Hepatic stellate cell (primary cell): ENCODE data around the gene OVCA2.

Experiments used
- DNase-seq: peaks from one replicate; pipeline ENCODE4 v3.0.0; 2011; ENCODE audit warnings: low spot score

OVCA2 gene

DNA sequence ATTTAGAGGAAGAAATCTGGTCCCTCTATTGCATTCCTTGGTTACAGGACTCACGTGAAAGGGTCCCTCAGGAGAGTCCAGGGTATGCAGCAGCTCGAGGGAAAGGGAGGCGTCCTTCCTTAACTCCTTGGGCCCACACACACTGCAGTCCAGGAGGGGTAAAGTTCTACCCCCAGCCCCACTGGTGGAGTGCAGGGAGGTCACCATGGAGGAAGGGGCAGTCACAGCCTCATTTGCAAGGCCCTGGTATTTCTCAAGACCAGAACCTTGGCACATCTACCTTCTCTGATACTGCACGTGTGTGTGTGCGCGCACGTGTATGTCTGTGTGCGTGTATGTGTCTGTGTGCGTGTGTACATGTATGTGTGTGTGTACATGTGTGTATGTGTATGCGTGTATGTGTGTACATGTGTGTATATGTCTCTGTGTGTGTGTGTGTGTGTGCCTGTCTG lies 24.2 kb downstream of the OVCA2 start:
- DNase-seq: no peak

DNA sequence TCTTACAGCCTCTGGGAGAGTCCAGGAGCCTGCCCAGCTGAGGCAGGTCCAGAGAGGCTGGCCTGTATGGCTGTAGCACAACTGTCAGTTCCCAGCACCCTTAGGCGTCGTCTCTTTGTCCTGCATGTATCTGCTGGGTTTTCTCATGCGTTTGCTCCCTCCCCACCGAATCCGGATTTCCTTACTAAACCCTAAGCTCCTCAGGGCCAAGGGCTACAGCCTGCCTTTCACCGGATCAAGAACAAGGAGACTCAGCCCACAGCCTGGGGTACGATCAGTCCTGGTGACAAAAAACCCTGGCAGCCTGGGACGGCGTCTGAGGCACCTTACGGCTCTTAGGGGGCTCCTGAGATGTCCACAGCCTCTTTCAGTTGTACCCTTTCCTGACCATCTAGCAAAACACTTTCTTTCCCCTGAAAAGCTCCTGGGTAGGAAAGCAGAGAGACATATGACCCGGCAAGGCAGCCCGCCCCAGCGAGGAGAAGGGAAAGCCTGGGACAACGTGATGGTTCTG lies 25.3 kb downstream of the OVCA2 start:
- no peak for DNase-seq

DNA sequence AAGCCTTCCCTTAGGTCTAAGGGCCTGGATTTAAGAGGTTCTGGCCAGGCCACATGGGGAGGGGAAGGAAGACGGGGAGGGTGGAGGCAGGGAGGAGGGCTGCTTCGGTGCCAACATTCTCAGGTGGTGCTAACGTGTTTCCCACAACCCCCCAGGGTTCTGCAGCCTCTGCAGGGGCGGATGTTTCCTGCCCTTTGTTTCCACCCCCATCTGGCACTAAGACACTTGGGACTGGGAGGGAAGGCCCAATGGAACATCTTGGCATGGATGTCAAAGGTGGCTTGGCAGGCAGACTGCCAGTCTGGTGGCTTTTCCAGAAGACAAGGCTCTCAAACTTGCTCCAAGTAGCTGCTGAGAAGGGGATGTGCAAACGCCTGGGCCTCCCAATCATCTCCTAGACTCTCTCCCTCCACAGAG lies 25.8 kb downstream of the OVCA2 start:
- no peak for DNase-seq

DNA sequence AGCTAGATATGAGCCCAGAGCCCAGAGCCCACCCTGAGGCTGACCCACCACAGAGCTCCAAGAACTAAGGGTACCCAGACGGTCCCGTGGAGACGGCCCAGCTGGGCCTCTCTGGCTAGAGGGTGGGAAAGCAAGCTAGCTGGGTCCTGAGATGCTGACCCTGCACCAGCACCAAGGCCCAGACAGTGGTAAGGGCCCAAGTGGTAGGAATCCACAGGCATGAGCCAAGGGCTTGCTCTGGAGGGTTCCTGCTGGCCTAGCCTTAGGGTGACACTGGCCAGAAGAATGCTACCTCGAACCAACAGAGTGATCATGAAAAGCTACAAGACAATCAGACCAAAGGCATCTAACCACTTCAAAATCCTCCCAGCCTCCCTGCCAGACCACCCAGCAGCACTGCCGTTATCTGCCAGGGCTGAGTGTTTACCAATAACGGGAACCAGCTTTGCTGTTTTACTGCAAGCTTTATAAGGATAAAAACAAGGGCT lies 26.3 kb downstream of the OVCA2 start:
- DNase-seq: peak; percentile 80

DNA sequence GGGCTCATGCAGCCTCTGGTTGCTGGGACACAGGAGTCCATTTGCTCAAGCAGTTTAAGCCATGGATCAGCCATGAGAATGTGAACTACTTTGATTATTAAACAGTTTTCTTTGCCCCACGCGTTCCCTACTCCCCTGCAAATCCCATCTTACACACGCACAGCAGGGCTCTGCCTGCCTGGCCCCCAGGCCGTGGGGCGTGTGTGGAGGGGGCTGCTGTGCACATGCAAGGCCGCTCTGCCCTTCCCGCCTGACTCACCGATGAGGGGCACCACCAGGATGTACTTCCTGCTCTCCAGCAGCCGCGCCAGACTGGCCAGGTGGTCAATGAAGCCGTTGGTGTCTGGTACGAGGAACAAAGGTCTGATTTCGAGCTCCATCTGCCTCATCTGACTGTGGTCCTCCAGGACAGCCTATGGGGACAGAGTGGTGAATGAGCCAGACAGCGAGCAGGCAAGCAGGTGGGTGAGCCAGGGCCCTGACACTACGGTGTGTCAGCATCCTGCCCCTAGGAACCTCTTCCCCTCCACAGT lies 26.8 kb downstream of the OVCA2 start:
- DNase-seq: no peak

DNA sequence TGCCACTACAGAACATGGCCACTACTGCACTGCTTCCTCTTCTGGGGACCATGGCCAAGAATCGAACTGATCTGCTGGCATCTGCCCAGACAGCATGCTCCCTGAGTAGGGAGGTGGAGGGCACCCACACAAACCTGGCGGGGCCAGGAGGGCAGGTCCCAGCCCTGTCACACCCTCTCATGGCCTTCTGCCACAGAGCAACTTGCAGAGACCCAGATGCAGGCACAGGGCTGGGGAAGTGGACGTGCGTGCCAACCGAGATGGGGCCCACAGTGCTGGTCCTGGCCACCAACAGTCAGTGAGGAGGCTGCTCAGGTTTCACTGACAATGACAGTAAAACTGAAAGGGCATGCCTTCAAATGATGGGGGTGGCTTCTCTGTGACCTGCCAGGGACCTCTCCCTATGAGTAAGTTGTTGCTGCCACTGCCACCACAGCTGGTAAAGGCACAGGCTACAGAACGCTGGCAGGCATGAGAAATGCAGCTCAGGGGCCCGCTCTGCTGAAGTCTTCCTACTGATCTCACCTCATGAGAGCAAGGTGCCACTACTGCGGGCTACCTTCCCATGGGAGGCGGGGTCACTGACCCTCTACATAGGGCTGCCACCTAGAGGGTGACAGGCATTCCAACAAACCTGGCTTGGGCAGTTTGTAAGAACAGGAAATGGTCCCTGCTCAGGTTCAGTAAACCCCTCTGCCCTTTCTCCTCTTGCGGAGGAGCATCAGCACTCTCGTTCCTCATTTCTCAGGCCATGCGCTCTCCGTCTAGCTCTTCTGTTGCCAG lies 28.6 kb downstream of the OVCA2 start:
- no peak for DNase-seq

DNA sequence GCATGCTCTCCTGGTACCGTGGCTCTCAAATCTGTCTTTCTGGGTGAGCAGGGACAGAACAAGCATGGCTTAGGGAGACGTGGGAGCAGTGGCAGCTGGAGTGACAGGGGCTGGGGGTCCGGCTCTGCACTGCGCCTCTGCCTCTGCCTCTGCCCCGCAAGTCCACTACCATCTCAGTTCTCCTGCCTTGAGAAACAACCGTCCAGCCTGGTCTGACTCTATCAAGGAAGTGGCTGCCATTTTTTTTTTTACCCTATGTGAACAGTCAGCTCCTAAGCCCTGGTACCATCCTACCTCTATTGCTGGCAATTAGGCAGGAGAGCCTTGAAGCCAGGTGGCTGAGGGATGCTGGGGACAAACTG lies 29.2 kb downstream of the OVCA2 start:
- no peak for DNase-seq

DNA sequence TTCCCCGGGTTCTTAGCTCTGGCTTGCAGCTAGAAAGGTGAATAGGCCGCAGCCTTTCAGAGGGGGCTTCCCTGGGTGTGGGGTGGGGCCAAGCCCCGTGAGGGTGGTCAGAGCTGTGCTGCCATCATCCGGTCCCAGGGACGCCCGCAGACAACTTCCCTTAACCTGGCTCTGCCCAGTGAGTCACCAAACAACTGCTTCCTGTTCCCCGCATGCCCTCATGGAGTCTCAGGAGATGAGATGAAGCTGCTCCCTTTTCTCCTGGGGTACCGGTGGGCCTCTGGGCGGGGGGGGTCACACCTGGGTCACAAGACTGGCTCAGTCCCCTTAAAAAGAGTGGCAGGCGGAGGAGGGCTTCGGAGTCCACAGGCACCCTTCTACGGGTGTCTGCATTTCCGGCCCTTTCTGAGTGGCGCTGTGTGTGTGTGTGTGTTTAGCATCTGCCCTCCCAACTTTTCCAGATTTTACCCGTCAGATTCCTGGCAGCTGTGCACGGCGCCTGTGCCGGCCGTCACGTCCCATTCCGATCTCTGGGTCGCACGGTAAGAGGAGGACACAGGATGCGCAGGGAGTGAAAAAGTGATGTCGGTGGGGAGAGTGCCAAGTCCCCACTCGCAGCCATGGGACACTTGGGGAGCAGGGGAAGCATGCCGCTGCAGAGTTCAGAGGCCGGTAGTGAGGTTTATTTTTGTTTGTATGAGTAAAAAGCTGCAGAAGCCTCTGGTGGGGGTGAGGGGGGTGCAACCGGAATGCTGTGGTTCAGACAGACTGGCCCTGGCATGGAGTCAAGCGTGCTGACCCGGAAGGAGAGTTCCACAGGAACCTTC lies 29.8 kb downstream of the OVCA2 start:
- DNase-seq: peak; percentile 87

DNA sequence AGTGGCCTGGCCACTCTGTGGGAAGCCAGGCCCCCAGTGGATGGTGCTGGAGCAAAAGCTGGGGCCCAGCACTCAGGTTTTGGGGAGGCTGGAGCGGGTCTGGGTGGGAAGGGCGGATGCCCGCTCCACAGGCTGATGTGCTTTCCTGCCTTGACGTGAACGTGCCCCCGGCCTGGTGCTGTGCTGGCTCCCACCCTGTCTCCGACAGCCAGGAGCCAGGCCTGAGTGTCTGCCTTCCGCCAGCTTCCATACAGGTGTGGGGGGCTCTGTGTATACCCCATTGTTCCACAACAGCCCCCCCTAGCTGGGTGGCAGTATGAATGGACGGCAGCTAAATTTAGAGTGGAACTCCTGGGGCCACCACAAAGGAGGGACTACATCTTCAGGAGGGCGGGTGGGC lies 33.1 kb downstream of the OVCA2 start:
- DNase-seq: no peak

DNA sequence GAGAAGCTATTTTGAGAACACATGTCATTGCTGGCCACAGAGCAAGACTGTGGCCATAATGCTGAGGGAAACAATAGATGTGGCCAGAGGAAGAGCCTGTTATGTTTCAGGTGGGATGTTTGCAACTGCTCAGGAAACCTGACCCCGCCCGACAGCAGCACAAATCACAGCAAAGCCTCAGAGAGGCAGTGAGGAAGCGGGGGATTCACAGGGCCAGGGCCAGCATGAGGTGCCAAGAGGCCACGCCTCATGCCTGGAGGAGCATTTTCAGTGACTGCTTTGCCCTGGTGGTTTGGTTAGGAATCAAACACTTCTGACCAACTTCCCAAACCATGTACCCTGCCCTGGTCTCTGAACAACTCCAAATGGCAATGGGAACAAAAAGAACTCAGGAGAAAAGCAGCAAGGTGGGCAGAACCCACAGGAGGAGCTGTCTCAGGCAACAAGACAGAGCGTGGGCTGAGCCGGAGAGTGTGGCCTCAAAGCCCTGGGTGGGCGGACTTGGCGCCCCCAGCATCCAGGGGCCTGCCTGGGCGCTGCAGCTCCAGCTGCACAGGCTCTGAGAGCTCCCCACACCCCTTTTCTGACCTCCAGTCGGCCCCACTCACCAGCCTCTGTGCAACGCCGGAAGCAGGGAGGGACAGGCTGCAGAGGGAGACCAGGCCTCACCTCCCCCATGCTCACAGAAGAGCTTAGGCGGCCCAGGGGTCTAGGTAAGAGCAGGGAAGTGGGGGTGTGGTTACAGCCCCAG lies 33.7 kb downstream of the OVCA2 start:
- DNase-seq: no peak

DNA sequence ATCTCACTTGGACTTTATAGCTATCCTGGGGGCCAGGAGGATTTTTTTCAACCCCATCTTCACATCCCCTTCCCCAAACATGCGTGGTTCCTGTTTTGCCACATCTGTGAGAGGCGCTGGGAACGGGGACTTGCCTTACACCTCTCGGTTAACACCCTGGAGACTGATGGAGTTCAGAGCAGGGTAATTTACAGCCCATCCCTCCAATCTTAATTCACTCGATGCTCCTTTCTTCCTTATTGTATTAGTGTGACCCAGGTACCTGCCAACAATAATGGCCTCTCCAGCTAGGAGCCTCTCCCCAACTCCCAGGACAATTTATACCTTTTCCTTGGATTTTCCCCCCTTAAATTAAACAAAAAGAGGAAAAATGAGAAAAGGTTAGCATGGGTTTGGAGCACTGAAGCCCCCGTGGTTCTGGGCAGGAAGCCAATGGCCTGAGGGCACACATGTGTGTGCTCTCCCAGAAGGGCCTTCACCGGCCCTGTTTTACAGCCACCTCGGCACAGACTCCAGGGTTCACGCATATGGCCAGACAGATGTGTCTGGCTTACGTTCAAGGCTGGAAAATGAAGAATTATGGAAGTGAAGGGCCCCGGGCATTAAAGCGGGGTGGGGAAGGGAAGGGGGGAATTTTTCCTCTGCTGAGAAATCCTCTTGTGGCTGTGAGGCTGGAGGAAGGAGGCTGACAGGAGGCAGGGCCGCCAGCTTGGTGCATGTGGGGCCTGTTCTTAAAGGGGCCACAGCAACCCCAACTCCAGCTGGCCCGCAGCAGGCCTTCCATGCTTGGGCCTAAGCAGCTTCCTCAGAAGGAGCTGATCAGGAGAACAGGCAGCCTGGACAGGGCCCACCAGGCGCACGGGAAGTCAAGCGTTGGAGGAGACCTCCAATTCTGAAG lies 34.5 kb downstream of the OVCA2 start:
- no peak for DNase-seq

DNA sequence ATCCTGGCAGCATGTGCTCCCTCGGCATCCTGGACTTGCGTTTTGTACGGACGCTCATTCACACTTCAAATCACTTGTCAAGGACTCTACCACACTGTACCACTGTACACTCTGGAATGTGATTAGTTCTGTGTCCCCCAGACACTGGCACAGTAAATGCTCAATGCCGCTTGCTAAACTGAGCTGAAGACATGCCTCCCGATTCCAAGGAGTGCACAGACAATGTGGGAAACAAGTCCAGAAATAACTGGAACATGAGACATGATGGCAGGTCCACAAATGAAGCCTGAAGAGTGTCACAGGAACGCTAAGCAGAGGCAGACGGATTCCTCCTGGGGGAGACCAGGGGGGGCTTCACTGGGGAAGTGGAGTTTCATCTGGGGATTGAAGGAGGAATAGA lies 35.2 kb downstream of the OVCA2 start:
- no peak for DNase-seq

DNA sequence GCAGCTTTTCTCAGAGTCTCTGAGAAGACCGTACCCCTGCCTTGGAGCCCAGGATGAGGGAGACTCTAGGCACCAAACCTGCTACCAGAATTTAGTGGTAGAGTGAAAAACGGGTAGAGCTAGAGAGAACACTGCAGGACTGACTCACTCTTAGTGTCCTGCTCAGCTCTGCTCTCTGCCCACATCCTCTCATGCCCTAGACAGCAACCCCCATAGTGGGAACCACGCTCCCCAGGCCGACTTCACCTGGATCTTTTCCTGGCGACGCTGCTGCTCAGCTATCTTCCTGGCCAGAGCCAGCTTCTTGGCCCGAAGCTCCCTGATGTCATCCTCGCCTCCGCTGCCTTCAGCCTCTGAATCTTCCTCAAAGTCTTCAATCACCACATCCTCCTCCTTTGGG lies 39.7 kb downstream of the OVCA2 start:
- no peak for DNase-seq

DNA sequence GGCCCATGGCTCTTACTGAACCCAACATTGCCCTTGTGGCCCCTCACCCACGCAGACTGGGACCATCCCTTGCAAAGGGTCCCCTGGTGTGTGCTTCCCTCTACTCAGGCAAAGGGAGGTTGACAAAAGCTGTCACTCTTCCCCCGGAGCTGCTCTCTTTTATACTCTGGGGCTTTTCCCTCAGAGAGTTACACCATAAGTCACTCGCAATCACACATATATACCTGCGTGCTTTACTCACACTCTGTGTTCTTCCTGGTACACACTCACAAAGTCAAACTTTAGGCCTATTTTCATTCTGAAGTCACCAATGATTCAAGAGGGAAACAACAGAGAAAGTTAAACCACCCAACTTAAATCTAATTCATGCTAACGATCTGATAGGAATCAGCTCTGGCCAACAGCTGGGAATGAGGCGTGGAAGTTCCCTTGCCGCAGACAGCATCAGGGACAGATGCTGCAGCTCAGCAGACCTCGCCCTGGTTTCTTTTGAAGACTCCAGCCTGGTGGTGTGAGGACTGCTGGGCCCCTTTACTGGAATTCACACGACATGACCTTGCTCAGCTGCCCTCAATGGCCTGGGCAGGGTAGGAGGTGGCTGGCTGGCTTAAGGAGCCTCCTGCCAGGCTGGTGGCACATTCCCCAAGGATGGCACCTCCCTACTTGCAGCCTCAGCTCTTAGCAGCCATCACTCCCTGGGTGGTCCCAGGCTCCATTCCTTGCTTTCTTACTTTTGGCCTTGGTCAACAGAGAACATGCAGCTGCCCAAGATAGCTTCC lies 40.4 kb downstream of the OVCA2 start:
- DNase-seq: no peak

DNA sequence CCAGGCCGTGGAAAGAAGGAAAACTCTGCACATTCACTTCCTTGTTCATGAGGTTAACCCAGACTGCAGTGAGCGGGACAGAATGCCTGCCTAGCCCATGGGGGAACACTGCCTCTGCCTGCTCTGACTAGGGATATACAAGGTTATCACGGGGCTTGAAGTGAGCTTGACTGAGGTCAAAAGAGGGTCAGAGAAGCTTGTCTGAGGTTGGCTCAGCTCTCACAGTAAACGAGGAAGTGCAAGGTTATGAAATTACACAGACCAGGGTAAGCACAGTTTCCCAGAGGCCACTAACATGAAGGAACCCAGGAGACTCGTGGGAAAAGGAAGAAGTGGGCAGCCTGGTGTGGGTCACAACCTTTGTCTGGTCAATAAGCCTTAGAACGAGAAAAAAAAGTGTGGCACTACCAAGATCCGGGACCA lies 41.8 kb downstream of the OVCA2 start:
- no peak for DNase-seq

DNA sequence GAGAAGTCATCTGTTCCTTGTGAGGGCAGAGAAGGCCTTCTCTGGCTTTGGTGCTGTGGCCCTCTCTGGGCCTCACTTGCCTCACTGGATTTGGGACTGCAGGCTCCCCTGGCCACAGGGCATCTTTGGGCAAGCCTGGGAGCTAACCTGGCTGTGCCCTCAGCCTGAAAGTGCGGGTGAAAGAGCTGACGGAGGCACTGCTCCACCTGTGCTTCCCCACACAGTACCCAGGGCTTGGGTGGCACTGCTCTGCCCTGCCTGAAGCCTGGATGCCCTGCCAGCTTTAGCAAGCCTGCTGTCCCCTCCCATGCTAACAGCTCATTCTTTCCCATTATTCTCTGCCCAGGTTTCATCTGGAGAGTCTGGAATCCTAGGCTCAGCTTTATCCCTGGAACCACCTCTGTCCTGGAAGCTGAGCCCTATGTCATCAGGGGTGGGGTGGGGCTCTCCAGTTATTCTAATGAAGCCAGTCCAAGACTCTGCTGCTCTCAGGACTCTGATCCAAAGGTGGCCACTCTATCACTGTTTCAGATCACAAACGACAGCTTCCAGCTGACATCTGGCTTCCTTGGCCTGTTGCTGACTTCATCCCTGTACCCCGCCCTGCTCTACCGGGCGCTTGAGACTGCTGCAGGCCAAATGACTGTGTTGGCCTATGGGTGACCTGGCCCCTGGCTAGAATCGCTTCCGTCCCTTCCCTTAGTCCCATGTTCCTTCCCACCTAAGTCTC lies 42.4 kb downstream of the OVCA2 start:
- DNase-seq: no peak

DNA sequence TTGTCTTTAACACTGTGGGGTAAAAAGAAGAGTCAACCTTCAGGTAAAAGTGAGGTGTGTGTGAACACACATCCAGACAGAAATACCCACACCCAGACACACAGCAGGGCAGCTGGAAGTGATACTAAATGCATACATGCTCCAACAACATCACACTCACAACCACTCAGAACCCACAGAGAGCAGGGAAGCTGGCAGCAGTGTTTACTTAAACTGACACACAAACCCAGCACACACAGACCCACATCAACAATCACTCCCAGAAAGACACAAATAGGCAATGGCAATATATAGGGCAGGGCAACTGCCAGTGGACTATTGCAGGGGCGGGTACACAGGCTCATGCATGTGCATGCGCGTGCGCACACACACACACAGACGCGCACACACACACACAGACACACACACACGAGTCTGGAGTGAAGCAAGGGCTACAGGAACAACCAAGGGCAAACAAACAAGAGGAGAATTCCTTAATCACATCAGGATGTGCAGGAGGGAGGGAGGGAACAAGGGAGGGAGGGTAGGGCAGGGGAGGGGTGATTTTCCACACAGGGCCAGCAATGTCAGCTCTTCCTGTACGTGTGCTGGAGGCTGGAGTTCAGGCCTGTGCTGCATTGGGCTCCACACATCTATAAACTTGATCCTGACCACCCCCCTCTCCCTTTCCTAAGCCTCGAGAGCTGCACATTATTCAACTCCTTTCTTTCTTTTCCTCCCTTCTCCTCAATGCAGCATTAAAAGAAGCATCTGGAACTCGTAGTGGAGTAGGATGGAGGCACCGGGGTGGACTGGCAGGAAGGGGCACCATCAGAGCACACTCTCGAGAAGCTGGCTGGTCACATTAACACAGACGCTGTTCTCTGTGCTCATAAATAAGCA lies 43.2 kb downstream of the OVCA2 start:
- no peak for DNase-seq

DNA sequence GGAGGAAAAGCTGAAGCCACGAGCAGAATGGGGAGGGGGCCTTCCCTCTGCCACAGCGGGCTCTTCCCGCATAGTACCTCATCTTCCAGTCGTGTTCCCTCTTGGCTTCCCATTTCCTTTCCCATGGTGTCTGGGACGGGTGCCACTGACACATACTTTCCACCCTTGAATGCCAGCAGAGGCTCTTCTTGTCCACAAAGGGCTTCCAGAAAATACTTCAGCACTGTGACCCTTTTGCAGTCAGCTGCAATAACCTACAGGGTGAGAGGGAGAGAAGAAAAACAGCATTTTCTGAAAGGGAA lies 43.8 kb downstream of the OVCA2 start:
- DNase-seq: no peak

DNA sequence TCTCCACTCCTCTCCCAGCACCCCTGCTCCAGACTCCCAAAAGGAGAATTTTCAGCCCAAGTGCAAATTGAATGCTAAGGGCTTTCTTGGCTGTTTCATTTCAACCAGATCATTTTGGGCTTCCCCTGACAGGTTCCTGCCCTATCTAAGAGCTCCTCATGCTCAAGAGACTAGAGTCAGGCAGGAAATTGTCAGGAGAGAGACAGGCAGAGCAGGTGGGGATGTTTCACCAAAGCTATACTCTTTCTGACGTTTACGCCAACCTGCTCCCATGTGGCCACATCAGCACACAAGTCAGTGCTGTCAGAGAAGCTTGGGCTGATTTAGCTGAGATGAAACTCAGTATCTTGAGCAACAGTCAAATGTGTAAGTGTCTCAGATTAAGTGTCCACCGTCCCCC lies 44.5 kb downstream of the OVCA2 start:
- DNase-seq: no peak
